ENCODE data around the gene SMIM14.
"Not testable (repeated sequence)": the region's sequence is repeated elsewhere in the genome, so short reads cannot be mapped to it uniquely, and the experiment has no call there.

Gene SMIM14

GRCh38 chr4:39616651-39617050, 22.0 kb downstream of the SMIM14 start:
- Histone ChIP-seq H3K36me3 (ENCODE audit: control insufficient read depth, low read length) (peaks cover 68% of the 10 kb centered on the region), H3K9me2 (replicated peaks; ENCODE audit: control insufficient read depth, low read length) (no peaks in the 10 kb centered on the region), H3K4me1 (ENCODE audit: control insufficient read depth, low read length) (peaks cover 85% of the 10 kb centered on the region), H3K9me3 (ENCODE audit: control insufficient read depth, insufficient read depth, low read length) (no peaks in the 10 kb centered on the region), H3F3A (ENCODE audit: control insufficient read depth, insufficient read depth) (peaks cover 35% of the 10 kb centered on the region), H3K4me3 (ENCODE audit: low read length) (no peak overlapping the region), H3K4me2 (ENCODE audit: low read length) (no peak overlapping the region), H3K27me3 (ENCODE audit: control insufficient read depth, low read length) (no peaks in the 10 kb centered on the region), H4K20me1 (ENCODE audit: control insufficient read depth, insufficient read depth, low read depth, low read length) (peaks cover 24% of the 10 kb centered on the region), H3K27ac (ENCODE audit: low read depth, low read length) (no peak overlapping the region), H3K79me2 (ENCODE audit: control insufficient read depth, low read length) (peaks cover 93% of the 10 kb centered on the region)
- TF ChIP-seq EZH2phosphoT487 (IDR thresholded peaks at IDR 0.05; ENCODE audit: borderline replicate concordance, low read length) (no peak), CTCF (IDR thresholded peaks at IDR 0.05; ENCODE audit: low read depth, low read length, poor library complexity, severe bottlenecking) (no peak)

GRCh38 chr4:39616112-39616511, 22.6 kb downstream of the SMIM14 start:
- H3K79me2 ChIP-seq (ENCODE audit: control insufficient read depth, low read length), result peaks cover 93% of the 10 kb centered on the region
- not testable (repeated sequence) for H3K9me3 ChIP-seq (ENCODE audit: control insufficient read depth, insufficient read depth, low read length); H3K4me3 ChIP-seq (ENCODE audit: low read length); H3K9me2 ChIP-seq (replicated peaks; ENCODE audit: control insufficient read depth, low read length); H3K27ac ChIP-seq (ENCODE audit: low read depth, low read length); H3K27me3 ChIP-seq (ENCODE audit: control insufficient read depth, low read length)
- H3F3A ChIP-seq (ENCODE audit: control insufficient read depth, insufficient read depth), result peaks cover 31% of the 10 kb centered on the region
- peaks cover 25% of the 10 kb centered on the region for H4K20me1 ChIP-seq (ENCODE audit: control insufficient read depth, insufficient read depth, low read depth, low read length)
- H3K4me2 ChIP-seq (ENCODE audit: low read length), result peak overlapping the region; percentile 46
- peaks cover 69% of the 10 kb centered on the region for H3K36me3 ChIP-seq (ENCODE audit: control insufficient read depth, low read length)
- peaks cover 83% of the 10 kb centered on the region for H3K4me1 ChIP-seq (ENCODE audit: control insufficient read depth, low read length)

- peak overlapping the region; percentile 46 for H3K4me2 ChIP-seq (ENCODE audit: low read length)
- H3K79me2 ChIP-seq (ENCODE audit: control insufficient read depth, low read length), result peaks cover 93% of the 10 kb centered on the region
- H3K9me3 ChIP-seq (ENCODE audit: control insufficient read depth, insufficient read depth, low read length), result no peaks in the 10 kb centered on the region
- no peak overlapping the region for H3K4me3 ChIP-seq (ENCODE audit: low read length)
- no peaks in the 10 kb centered on the region for H3K27me3 ChIP-seq (ENCODE audit: control insufficient read depth, low read length)
- peaks cover 37% of the 10 kb centered on the region for H3F3A ChIP-seq (ENCODE audit: control insufficient read depth, insufficient read depth)
- H3K4me1 ChIP-seq (ENCODE audit: control insufficient read depth, low read length), result peaks cover 88% of the 10 kb centered on the region
- peaks cover 31% of the 10 kb centered on the region for H4K20me1 ChIP-seq (ENCODE audit: control insufficient read depth, insufficient read depth, low read depth, low read length)
- H3K9me2 ChIP-seq (replicated peaks; ENCODE audit: control insufficient read depth, low read length), result no peaks in the 10 kb centered on the region
- H3K27ac ChIP-seq (ENCODE audit: low read depth, low read length), result no peak overlapping the region
- TF ChIP-seq EZH2phosphoT487 (IDR thresholded peaks at IDR 0.05; ENCODE audit: borderline replicate concordance, low read length), result no peak
- TF ChIP-seq CTCF (IDR thresholded peaks at IDR 0.05; ENCODE audit: low read depth, low read length, poor library complexity, severe bottlenecking), result no peak
- peaks cover 82% of the 10 kb centered on the region for H3K36me3 ChIP-seq (ENCODE audit: control insufficient read depth, low read length)
Observed at GRCh38 chr4:39614487-39615162, 24.0 kb downstream of the SMIM14 start.

DNA sequence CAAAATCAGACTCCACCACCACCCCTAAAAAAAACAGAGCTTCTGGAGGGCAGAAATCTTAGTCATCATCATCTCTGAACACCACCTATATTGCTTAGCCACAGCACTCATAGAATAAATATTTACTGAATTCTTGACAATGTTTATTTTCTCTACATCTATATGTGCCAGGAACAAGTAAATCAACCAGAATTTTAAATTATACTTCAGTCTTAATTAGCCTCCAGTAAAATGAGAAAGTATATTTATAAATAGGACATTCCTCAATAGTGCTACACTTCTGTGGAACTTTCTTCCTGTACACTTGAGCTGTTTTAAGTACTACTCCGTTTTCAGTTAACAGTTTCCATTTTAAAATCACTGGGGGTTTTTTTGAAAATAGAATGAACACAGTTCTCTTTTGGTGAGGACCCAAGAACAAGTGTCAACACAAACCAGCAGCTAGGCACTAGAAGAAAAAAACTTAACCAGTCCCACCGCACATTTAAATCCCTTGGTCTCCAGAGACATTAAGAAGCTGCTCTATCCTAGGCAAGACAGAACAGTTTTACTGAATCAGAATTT, 25.5 kb downstream of the SMIM14 start:
- no peak for TF ChIP-seq CTCF (IDR thresholded peaks at IDR 0.05; ENCODE audit: low read depth, low read length, poor library complexity, severe bottlenecking)
- TF ChIP-seq EZH2phosphoT487 (IDR thresholded peaks at IDR 0.05; ENCODE audit: borderline replicate concordance, low read length), result no peak
- Histone ChIP-seq H3F3A (ENCODE audit: control insufficient read depth, insufficient read depth) (peaks cover 35% of the 10 kb centered on the region), H3K4me1 (ENCODE audit: control insufficient read depth, low read length) (peaks cover 93% of the 10 kb centered on the region), H3K27me3 (ENCODE audit: control insufficient read depth, low read length) (no peaks in the 10 kb centered on the region), H3K27ac (ENCODE audit: low read depth, low read length) (peak overlapping the region; percentile 38), H3K9me2 (replicated peaks; ENCODE audit: control insufficient read depth, low read length) (no peaks in the 10 kb centered on the region), H3K79me2 (ENCODE audit: control insufficient read depth, low read length) (peaks cover 100% of the 10 kb centered on the region), H3K9me3 (ENCODE audit: control insufficient read depth, insufficient read depth, low read length) (no peaks in the 10 kb centered on the region), H3K36me3 (ENCODE audit: control insufficient read depth, low read length) (peaks cover 91% of the 10 kb centered on the region), H3K4me3 (ENCODE audit: low read length) (peak overlapping the region; percentile 8), H4K20me1 (ENCODE audit: control insufficient read depth, insufficient read depth, low read depth, low read length) (peaks cover 28% of the 10 kb centered on the region), H3K4me2 (ENCODE audit: low read length) (peak overlapping the region; percentile 46)
